ENCODE data around the gene OR7G1.
"Not testable (repeated sequence)": the region's sequence is repeated elsewhere in the genome, so short reads cannot be mapped to it uniquely, and the experiment has no call there.

The OR7G1 gene

GRCh38 chr19:9086761-9087160, 28.8 kb downstream of the OR7G1 start, which contains the start of gene OR1M1:
Gene OR1M1 (plus strand): TSS chr19:9087061. CDS start chr19:9093245, 6,184 bp downstream.
- in situ Hi-C loops (cut with HindIII; ENCODE audit: low sequenced_read_pairs): no loop called here

GRCh38 chr19:9078651-9079050, 36.9 kb downstream of the OR7G1 start:
- in situ Hi-C loops (cut with HindIII; ENCODE audit: low sequenced_read_pairs): no loop called here

DNA sequence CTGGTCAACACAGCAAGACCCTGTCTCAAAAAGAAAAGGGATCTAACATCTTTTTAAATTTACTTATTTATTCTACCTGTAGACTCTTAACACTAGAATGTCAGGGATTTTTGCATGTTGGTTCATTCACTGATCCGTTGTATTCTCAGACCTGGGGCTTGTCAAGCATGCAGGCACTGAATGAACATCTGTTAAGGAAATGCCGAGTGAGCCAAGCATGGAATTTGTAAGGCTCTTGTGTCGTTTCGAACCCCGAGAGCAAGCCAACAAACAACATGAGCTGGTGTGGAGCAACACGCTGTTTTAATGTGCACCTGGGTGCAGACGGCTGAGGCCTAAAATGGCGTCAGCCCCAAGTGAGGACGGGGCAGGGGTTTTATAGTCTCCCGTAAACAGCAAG, 38.7 kb downstream of the OR7G1 start:
- in situ Hi-C loops (cut with HindIII; ENCODE audit: low sequenced_read_pairs): no loop called here

DNA sequence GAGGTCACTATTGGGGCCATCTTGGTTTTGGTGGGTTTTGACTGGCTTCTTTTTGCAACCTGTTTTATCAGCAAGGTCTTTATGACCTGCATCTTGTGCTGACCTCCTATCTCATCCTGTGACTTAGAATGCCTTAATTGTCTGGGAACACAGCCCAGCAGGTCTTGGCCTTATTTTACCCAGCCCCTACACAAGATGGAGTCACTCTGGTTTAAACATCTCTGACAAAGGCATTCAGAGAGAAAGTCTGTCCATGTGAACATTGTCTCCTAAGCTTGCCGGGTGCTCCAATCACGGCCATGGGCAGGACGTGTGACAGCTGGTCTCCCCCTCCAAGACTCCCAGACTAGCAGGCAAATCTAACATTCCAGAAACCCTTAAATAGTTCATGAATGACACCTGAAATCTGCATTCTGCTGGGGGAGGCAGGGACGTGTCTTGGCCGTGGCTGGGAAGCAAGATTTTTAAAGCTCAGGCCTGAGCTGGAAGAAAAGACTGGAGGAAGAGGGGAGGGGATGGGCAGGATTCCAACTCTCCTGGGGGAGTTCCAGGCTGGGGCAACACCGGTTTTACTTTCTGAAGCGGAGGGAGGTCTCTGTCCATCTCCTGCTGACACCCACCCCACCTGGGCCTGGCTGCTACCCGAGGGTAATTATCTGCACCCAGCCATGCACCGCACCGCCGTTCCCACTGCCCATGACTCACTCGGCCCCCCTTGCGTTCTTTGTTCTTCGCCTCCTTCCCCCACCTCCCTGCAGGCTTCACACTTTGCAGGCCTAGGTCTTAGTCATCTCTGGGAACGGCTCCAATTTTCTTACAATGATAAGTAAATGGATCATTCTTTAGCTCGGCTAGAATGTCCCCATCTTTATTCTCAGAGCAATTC, 40.3 kb downstream of the OR7G1 start:
- in situ Hi-C loops (cut with HindIII; ENCODE audit: low sequenced_read_pairs): no loop called here

DNA sequence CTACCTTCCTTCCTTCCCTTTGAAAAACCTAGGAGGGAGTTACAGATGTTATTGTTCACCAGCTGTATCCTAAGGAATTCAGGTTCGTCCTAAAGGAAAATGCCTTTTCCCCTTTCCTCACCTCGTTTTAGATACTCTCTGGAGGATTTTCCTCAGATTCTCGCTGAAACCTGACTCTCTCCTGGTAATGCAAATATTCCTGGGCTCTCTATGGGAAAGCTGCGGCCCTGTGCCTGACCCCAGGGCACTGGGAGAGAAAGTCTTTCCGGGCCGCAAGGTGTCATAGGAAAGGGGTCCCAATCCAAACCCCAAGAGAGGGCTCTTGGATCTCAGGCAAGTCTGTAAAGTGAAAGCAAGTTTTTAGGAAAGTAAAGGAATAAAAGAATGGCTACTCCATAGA, 41.8 kb downstream of the OR7G1 start:
- in situ Hi-C loops (cut with HindIII; ENCODE audit: low sequenced_read_pairs): no loop called here

- in situ Hi-C loops (cut with HindIII; ENCODE audit: low sequenced_read_pairs): not testable (repeated sequence)
Observed at GRCh38 chr19:9071720-9072119, 43.8 kb downstream of the OR7G1 start.

DNA sequence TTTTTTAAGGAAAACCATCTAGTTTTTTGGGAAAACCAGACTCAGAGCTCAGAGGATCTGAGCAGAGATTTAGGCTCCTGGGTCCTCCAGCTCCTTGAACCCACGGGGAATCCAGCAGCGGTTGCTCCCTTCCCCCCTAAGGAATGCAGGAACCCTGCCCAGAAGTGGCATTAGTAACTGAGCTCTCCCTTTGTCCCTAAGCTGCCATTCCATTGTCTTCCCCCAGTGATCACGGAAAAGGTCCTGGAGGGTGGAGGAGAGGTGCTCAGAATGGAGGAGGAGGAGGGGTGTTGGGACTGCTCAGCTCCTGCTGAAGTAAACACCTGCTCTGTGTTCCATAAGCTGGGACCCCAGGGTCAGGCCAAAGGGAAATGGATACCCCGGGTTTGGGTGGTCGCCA, 45.5 kb downstream of the OR7G1 start:
- in situ Hi-C loops (cut with HindIII; ENCODE audit: low sequenced_read_pairs): no loop called here

GRCh38 chr19:9065457-9066014, 50.0 kb downstream of the OR7G1 start:
- in situ Hi-C loops (cut with HindIII; ENCODE audit: low sequenced_read_pairs): no loop called here
